Mesothelial cell of epicardium (in vitro differentiated cells): ENCODE measurements around the gene ULBP3. TPM values are rescaled to one million over a fixed set of nuclear protein-coding genes. Genes with fewer than 3 reads are reported as not detected.
"Not testable (repeated sequence)": the region's sequence is repeated elsewhere in the genome, so short reads cannot be mapped to it uniquely, and the experiment has no call there.

Source experiments
- DNase-seq, 2 experiments: peaks; one replicate each; pipeline ENCODE4 v3.0.0; 2021; ENCODE audit warnings: low spot score in 2 of 2; ENCODE audit not compliant: unreplicated experiment in 2 of 2
- H3K27ac Mint-ChIP-seq: 2 replicates; pipeline ENCODE4 v1.8.0; 2021; ENCODE audit warnings: mixed read lengths
- H3K27me3 Mint-ChIP-seq: 2 replicates; pipeline ENCODE4 v1.8.0; 2021; ENCODE audit warnings: low read depth, mixed read lengths
- H3K36me3 Mint-ChIP-seq: 2 replicates; pipeline ENCODE4 v1.8.0; 2021; ENCODE audit warnings: mixed read lengths
- H3K4me1 Mint-ChIP-seq: 2 replicates; pipeline ENCODE4 v1.8.0; 2021; ENCODE audit warnings: mixed read lengths
- H3K4me3 Mint-ChIP-seq: 2 replicates; pipeline ENCODE4 v1.8.0; 2021; ENCODE audit warnings: mild to moderate bottlenecking, moderate library complexity, mixed read lengths
- H3K9me3 Mint-ChIP-seq: 2 replicates; pipeline ENCODE4 v1.8.0; 2021; ENCODE audit warnings: mixed read lengths
- CTCF ChIP-seq: fragments of 200-600 bp; sonication (generic); IDR thresholded peaks from one replicate; pipeline ENCODE4 v1.5.0; 2021; ENCODE audit warnings: antibody characterized with exemption; ENCODE audit not compliant: unreplicated experiment
- total RNA-seq: library from RNA; stranded (reverse); gene quantifications from 3 replicates; pipeline ENCODE4 v1.2.1, GENCODE V29; 2021

Gene ULBP3
- total RNA-seq, 1 donor from 2014 or later = 4.3 TPM

- not testable (repeated sequence) for H3K9me3 Mint-ChIP-seq, H3K4me3 Mint-ChIP-seq
- H3K27me3 Mint-ChIP-seq = peaks cover 83% of the 10 kb centered on the region
Observed at GRCh38 chr6:150017186-150017521, 51.8 kb downstream of the ULBP3 start.

GRCh38 chr6:150016324-150017185 is 52.4 kb downstream of the ULBP3 start:
- Mint-ChIP-seq H3K4me3 (no peak overlapping the region), H3K27ac (no peak overlapping the region), H3K4me1 (peaks cover 2% of the 10 kb centered on the region), H3K9me3 (no peaks in the 10 kb centered on the region), H3K36me3 (no peaks in the 10 kb centered on the region), H3K27me3 (peaks cover 85% of the 10 kb centered on the region)
- peak; percentile 75 for TF ChIP-seq CTCF
- no peak for DNase-seq

More at GRCh38 chr6:150017186-150017521, 51.8 kb downstream of the ULBP3 start:
- H3K36me3 Mint-ChIP-seq, DNase-seq, H3K27ac Mint-ChIP-seq, H3K4me1 Mint-ChIP-seq: not testable (repeated sequence)
- peak; percentile 45 for TF ChIP-seq CTCF

GRCh38 chr6:150015281-150016001 is 53.5 kb downstream of the ULBP3 start:
- H3K27ac Mint-ChIP-seq = not testable (repeated sequence)
- peaks cover 88% of the 10 kb centered on the region for H3K27me3 Mint-ChIP-seq

GRCh38 chr6:150014623-150015280 is 54.2 kb downstream of the ULBP3 start:
- not testable (repeated sequence) for H3K27ac Mint-ChIP-seq, H3K4me3 Mint-ChIP-seq, DNase-seq, H3K9me3 Mint-ChIP-seq, H3K36me3 Mint-ChIP-seq, H3K4me1 Mint-ChIP-seq
- peaks cover 92% of the 10 kb centered on the region for H3K27me3 Mint-ChIP-seq

More at GRCh38 chr6:150015281-150016001, 53.5 kb downstream of the ULBP3 start:
- H3K4me3 Mint-ChIP-seq, H3K9me3 Mint-ChIP-seq, H3K36me3 Mint-ChIP-seq, H3K4me1 Mint-ChIP-seq, DNase-seq: not testable (repeated sequence)

GRCh38 chr6:150013785-150014622 is 54.9 kb downstream of the ULBP3 start:
- H3K4me3 Mint-ChIP-seq, H3K4me1 Mint-ChIP-seq, H3K36me3 Mint-ChIP-seq, DNase-seq, H3K9me3 Mint-ChIP-seq, H3K27ac Mint-ChIP-seq: not testable (repeated sequence)
- peaks cover 93% of the 10 kb centered on the region for H3K27me3 Mint-ChIP-seq

- not testable (repeated sequence) for H3K9me3 Mint-ChIP-seq, H3K36me3 Mint-ChIP-seq, H3K27ac Mint-ChIP-seq, H3K4me1 Mint-ChIP-seq, H3K4me3 Mint-ChIP-seq, DNase-seq
- peaks cover 93% of the 10 kb centered on the region for H3K27me3 Mint-ChIP-seq
Observed at GRCh38 chr6:150012846-150013784, 55.8 kb downstream of the ULBP3 start.

Other genes with a start within 250 kb of the ULBP3 start
- gene LRP11, start 204.8 kb downstream of the ULBP3 start, total RNA-seq = 17.2 to 17.9 TPM (median 17.8 TPM) in 3 replicates
- not detected in 3 replicates for gene RAET1E, start 171.0 kb downstream of the ULBP3 start, total RNA-seq
- gene RAET1G, start 146.0 kb downstream of the ULBP3 start, total RNA-seq = not detected in 3 replicates
- gene ULBP2, start 127.1 kb downstream of the ULBP3 start, total RNA-seq = 0.23 to 0.42 TPM (median 0.24 TPM) in 3 replicates
- gene ULBP1, start 105.2 kb downstream of the ULBP3 start, total RNA-seq = 0.07 to 0.11 TPM (median 0.11 TPM) in 3 replicates
- gene RAET1L, start 43.6 kb downstream of the ULBP3 start, total RNA-seq = not detected in 3 replicates
- gene PPP1R14C, start 73.9 kb upstream of the ULBP3 start, total RNA-seq = 0.16 to 0.38 TPM (median 0.27 TPM) in 3 replicates